HG02885 (cell line): ENCODE measurements around the gene LRP11.
"Not testable (repeated sequence)": the region's sequence is repeated elsewhere in the genome, so short reads cannot be mapped to it uniquely, and the experiment has no call there.

Source experiments
- ATAC-seq: cut with Tn5 transposase; IDR thresholded peaks from one replicate; pipeline ENCODE4 v1.9.1; 2021; ENCODE audit warnings: mild to moderate bottlenecking; ENCODE audit not compliant: unreplicated experiment, poor library complexity

The LRP11 gene

GRCh38 chr6:149852881-149853280, 11.3 kb downstream of the LRP11 start:
- no peak for ATAC-seq

DNA sequence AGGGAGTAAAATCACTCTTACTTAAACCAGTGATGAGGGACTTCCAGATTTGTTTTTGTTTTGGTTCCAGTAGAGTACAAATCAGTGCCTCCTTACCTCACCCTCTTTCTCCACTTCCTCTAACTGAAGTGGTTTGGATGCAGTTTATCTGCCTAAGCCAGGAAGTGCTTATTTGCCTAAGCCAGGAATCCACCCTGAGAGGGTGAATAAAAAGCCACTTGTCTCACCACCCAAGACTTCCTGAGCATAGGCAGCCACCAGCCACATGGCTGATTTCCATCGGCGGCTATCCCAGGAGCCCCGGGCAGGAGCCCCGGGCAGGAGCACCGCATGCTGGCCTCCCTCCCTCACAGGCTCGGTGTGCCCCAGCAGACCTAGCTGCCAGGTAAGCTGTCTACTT, 12.0 kb downstream of the LRP11 start:
- no peak for ATAC-seq

DNA sequence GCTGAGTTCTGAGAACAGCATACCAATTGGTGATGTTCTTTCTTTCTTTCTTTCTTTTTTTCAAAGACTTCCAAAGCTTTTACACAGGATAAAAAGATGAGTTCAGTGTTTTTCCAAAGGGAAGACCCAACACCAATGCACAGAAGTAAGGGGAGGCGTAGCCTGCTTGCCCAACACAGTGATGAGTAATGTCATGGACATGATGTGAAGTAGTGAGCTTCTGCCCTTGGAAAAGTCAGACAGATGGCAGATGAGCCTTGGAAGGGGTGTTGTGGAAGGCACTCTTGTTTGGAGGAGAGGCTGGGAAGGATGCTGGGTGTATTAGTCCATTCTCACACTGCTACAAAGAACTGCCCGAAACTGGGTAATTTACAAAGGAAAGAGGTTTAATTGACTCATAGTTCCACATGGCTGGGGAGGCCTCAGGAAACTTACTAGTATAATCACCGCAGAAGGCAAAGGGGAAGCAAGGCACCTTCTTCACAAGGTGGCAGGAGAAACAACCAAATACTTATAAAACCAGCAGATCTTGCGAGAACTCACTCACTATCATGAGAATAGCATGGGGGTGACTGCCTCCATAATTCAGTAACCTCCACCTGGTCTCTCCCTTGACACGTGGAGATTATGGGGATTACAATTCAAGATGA, 12.6 kb downstream of the LRP11 start:
- ATAC-seq = no peak

DNA sequence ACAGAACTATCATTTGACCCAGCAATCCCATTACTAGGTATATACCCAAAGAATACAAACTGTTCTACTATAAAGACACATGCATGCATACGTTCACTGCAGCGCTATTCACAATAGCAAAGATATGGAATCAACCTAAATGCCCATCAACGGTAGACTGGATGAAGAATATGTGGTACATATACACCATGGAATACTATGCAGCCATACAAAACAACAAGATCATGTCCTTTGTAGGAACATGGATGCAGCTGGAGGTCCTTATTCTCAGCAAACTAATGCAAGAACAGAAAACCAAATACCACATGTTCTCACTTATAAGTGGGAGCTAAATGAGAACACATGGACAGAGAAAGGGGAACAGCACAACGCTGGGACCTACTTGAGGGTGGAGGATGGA, 15.8 kb downstream of the LRP11 start:
- not testable (repeated sequence) for ATAC-seq

GRCh38 chr6:149847939-149848267, 16.3 kb downstream of the LRP11 start:
- no peak for ATAC-seq

DNA sequence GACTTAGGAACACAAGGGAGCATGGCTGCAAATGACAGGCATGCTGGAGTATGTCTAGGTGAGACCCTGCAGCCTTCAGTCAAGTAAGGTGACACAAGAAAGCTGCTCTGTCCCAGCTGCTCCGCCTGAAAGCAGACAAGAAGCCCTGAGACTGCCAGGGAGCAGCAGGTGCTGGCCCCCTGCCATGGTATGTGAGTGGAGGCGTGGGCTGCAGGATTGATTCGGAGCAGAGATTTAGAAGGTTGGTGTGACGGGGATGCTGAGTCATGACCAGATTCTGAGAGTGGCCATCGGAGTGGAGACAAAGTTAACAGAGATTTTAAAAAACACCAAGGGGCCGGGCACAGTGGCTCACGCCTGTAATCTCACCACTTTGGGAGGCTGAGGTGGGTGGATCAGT, 17.8 kb downstream of the LRP11 start:
- ATAC-seq = no peak

DNA sequence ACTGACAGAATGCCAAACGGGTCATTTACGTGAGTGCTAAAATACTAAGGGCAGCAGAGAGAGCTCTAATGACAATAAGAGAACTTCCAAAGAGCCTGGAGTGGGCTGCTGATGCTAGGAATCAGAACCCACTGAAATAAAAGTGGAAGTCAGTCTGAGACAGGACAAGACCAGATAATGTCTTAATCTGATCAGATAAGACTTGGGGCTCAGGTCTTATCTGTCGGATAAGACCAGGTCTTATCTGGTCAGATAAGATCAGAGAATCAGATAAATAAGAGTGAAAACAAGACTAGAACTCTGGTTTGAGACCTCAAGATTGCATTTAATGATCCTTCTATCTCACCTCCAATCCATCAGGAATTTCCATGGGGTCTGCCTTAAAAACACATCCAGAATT, 18.6 kb downstream of the LRP11 start:
- ATAC-seq = no peak

GRCh38 chr6:149844480-149844879, 19.7 kb downstream of the LRP11 start:
- no peak for ATAC-seq

DNA sequence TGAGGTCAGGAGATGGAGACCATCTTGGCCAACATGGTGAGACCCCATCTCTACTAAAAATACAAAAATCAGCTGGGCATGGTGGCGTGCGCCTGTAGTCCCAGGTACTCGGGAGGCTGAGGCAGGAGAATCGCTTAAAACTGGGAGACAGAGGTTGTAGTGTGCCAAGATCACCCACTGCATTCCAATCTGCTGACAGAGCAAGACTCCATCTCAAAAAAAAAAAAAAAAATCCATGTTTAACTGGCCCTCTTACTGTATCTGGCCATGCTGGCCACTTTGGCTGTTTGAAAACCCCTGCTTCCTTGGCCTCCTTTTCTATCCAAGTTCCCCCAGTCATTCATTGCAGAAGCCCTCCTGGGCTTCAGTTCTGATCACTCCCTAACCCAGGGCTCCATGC, 20.1 kb downstream of the LRP11 start:
- ATAC-seq = not testable (repeated sequence)

DNA sequence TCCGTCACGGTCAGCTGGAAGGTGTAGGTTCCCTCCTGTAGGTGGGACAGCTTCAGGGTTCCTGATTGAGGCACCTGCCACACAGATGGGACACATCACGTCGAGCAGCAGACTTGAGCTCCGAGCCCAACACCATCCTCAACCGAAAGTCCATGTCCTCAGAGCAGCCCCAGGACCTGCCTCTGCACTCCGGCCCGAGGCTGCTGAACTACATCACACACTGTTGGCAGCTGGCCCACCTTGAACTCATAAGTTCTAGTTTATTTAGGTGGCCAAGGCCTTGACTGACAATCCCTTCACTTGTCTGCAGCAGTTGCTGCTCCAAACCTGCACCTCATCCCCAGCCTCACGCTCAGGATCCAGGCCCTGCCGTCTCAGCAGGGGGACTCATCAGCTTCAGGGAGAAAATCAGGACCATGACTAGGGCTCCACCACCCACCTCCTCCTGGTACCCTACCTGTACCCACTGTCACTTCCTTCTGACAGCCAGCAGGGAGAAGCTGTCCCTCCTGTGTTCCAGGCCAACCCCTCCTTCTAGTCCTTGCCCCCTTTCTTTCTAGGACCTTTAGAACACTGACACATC, 21.0 kb downstream of the LRP11 start:
- no peak for ATAC-seq

GRCh38 chr6:149842331-149842730, 21.8 kb downstream of the LRP11 start:
- no peak for ATAC-seq

DNA sequence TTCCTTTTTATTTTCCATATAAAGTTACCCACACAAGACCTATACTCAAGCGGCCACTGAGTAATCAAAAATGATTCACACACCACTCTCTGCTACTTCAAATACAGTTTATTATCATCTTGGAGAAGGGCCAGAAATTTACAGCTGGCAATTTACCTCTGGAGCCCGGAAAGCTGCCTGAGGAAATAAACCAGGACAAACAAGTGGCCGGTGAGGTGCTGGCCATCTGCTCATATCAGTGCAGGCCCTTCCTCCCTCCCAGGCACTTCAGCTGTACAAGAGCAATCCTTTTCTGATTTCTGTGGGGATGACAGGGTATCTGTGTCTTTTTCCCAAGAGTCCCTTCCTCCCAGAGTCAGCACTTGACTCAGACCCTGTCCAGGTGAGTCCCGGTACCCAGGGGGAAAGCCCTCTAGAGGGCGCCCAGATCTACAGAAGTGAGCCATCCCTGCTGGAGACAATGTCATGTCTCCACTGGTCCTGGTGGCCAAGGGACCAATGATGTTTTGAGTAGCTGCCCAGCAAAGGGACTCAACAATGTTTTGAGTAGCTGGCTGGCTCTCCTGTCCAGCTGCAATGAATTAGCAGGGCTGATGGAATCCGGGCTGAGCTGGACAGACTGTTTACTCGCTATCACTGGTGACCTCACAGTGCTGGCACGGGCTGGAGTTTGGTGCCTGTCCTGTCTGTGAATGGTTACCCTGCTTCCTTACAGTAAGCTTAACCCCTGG, 23.6 kb downstream of the LRP11 start:
- no peak for ATAC-seq

DNA sequence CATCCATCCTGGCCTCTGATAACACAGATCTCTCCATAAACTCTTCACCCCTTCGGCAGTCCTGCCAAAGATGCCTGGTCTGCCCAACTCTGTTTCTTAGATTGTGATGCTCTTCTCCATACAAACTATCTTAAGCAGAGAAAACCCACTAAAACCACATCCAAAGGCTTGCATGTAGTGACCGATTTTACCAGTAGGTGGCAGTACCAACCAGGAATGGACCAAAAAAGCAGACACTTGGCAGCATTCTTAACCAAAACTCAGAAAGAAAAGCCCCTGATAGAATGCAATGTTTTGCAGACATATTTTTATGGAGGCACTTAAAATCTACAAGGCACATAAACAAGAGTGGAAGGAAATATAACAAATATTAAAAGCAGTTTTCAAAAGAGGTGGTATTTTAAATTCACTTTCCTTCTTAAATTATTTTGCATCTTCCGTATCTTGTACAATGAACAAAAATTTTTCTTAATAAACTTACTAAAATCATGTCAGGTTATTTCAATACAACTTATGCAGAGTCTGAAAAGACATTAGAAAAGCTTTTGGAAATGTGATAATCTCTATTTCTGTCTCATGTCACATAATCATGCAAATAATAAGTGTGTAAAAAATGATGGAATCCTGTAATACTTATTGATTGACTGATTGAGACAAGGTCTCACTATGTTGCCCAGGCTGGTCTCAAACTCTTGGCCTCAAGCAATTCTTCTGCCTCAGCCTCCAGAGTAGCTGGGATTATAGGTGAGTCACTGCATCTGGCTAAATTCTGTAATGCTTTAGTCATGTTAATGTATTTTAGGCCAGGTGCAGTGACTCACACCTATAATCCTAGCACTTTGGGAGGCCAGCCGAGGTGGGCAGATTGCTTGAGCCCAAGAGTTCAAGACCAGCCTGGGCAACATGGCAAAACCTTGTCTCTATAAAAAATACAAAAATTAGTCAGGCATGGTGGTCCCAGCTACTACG, 29.4 kb downstream of the LRP11 start:
- no peak for ATAC-seq

GRCh38 chr6:149833651-149834050, 30.5 kb downstream of the LRP11 start:
- ATAC-seq = no peak

GRCh38 chr6:149831308-149831820, 32.8 kb downstream of the LRP11 start:
- ATAC-seq = no peak

GRCh38 chr6:149830731-149831307, 33.3 kb downstream of the LRP11 start:
- ATAC-seq = no peak

DNA sequence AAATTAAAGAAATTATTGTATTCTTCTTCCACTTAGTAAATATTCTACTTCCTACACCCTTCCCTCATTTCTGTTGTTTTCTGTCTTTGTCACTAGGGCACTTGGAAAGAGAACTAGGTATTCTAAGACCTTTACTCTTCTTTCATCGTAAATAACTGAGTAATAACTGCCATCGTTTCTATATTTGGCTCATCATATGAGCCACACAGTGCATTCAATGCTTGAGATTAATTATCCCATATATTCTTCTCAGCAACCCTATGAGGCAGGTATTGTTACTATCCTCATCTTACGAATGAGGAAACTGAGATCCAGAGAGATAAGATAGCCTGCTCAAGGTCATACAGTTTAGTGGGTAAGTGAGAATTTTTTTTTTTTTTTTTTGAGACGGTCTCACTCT, 38.9 kb downstream of the LRP11 start:
- ATAC-seq = no peak

GRCh38 chr6:149823013-149823412, 41.1 kb downstream of the LRP11 start:
- ATAC-seq = no peak

DNA sequence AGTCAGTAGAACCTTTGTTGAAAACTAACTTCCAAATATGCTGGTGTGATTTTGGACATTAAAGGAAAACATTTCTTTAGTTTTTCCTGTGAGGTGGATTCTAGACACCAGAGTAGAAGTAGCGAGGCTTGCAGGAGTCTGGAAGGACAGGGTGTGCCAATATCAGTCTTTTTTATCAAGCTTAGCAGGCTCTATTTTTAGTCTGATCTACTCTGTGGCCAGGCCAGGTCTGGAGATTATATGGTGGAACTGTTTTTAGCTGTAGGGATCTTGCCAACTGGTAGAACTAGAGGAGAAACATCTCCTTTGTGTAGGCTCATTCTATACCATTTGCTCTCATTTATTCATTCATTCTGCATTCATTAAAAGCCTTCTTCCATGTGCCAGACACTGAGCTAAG, 42.7 kb downstream of the LRP11 start:
- no peak for ATAC-seq

- ATAC-seq = no peak
These were observed 43.7 kb downstream of the LRP11 start for GRCh38 chr6:149820506-149820905.
